Left ventricle myocardium inferior (tissue), 1 donor: Measurements from ENCODE around the gene CA14. TPM values are rescaled to one million over a fixed set of nuclear protein-coding genes. Genes with fewer than 3 reads are reported as not detected.
"Not testable (repeated sequence)": the region's sequence is repeated elsewhere in the genome, so short reads cannot be mapped to it uniquely, and the experiment has no call there.

Experiments used
- DNase-seq: peaks from one replicate; pipeline ENCODE4 v3.0.0-alpha.2; 2020
- H3K27ac ChIP-seq: fragments of 200-600 bp; replicated peaks from 2 replicates; pipeline ENCODE4 v1.8.0; 2021
- H3K27me3 ChIP-seq: fragments of 200-600 bp; 2 replicates; pipeline ENCODE4 v1.8.0; 2021; ENCODE audit warnings: low read depth
- H3K36me3 ChIP-seq: fragments of 200-600 bp; 2 replicates; pipeline ENCODE4 v1.8.0; 2021
- H3K4me1 ChIP-seq: fragments of 200-600 bp; 2 replicates; pipeline ENCODE4 v1.8.0; 2021
- H3K4me3 ChIP-seq: fragments of 200-600 bp; 2 replicates; pipeline ENCODE4 v1.8.0; 2021; ENCODE audit warnings: mild to moderate bottlenecking, moderate library complexity
- H3K9me3 ChIP-seq: fragments of 200-600 bp; replicated peaks from 2 replicates; pipeline ENCODE4 v1.8.0; 2021
- CTCF ChIP-seq: fragments of 200-600 bp; IDR thresholded peaks from 2 replicates; pipeline ENCODE4 v1.8.0; 2021; ENCODE audit warnings: antibody characterized with exemption, mild to moderate bottlenecking, borderline replicate concordance
- intact Hi-C: fragments of 100-400 bp; cut with micrococcal nuclease; formaldehyde crosslinking; loops from one replicate; pipeline ENCODE4 v1.11.0; 2022
- total RNA-seq: library from RNA; stranded (reverse); fragmentation: NEBNext Ultra II Directional; extraction: Animal tissue kit (Norgen Biotek cat#: 25700); gene quantifications from one replicate; pipeline ENCODE4 v1.2.1, GENCODE V29; 2021
- donor health status: DM: no; HTN: yes; CAD: no; lungs with severe emphysema.

The CA14 gene
- total RNA-seq, 1 donor from 2014 or later: 3.1 TPM

- H3K4me1 ChIP-seq: peaks cover 9% of the 10 kb centered on the region
- no peaks in the 10 kb centered on the region for H3K27me3 ChIP-seq
- DNase-seq: peak; percentile 95
- no peaks in the 10 kb centered on the region for H3K9me3 ChIP-seq
- peak overlapping the region; percentile 86 for H3K27ac ChIP-seq
- intact Hi-C loops: no loop called here
- no peaks in the 10 kb centered on the region for H3K36me3 ChIP-seq
- peak overlapping the region; percentile 63 for H3K4me3 ChIP-seq
- peak; percentile 39 for TF ChIP-seq CTCF
These were observed 44.1 kb upstream of the CA14 start for GRCh38 chr1:150213170-150214098.

- DNase-seq, H3K27me3 ChIP-seq, H3K9me3 ChIP-seq, H3K36me3 ChIP-seq, H3K4me1 ChIP-seq, intact Hi-C loops: not testable (repeated sequence)
- Histone ChIP-seq H3K4me3 (peak overlapping the region; percentile 63), H3K27ac (peak overlapping the region; percentile 86)
These were observed 43.3 kb upstream of the CA14 start for GRCh38 chr1:150214099-150214756.

GRCh38 chr1:150215855-150216254, 41.7 kb upstream of the CA14 start:
- intact Hi-C loops, H3K27me3 ChIP-seq, H3K4me1 ChIP-seq, H3K36me3 ChIP-seq, DNase-seq, H3K9me3 ChIP-seq, H3K4me3 ChIP-seq, H3K27ac ChIP-seq: not testable (repeated sequence)

- Histone ChIP-seq H3K36me3 (peaks cover 43% of the 10 kb centered on the region), H3K27ac (no peak overlapping the region), H3K4me1 (no peaks in the 10 kb centered on the region), H3K4me3 (no peak overlapping the region), H3K9me3 (no peaks in the 10 kb centered on the region), H3K27me3 (no peaks in the 10 kb centered on the region)
- peak; percentile 59 for TF ChIP-seq CTCF
- intact Hi-C loops: no loop called here
- DNase-seq: no peak
These were observed 36.0 kb upstream of the CA14 start for GRCh38 chr1:150221552-150221951.

- Histone ChIP-seq H3K27me3 (no peaks in the 10 kb centered on the region), H3K36me3 (peaks cover 76% of the 10 kb centered on the region)
These were observed 32.6 kb upstream of the CA14 start for GRCh38 chr1:150224983-150225382.

GRCh38 chr1:150225546-150225945, 32.0 kb upstream of the CA14 start:
- TF ChIP-seq CTCF: no peak
- intact Hi-C loops: no loop called here
- H3K36me3 ChIP-seq: peaks cover 73% of the 10 kb centered on the region
- no peaks in the 10 kb centered on the region for H3K4me1 ChIP-seq
- no peak for DNase-seq
- H3K4me3 ChIP-seq: no peak overlapping the region
- H3K9me3 ChIP-seq: no peaks in the 10 kb centered on the region
- no peaks in the 10 kb centered on the region for H3K27me3 ChIP-seq
- no peak overlapping the region for H3K27ac ChIP-seq

More at GRCh38 chr1:150224983-150225382, 32.6 kb upstream of the CA14 start:
- TF ChIP-seq CTCF: no peak
- no peak overlapping the region for H3K4me3 ChIP-seq
- H3K4me1 ChIP-seq: no peaks in the 10 kb centered on the region
- no peaks in the 10 kb centered on the region for H3K9me3 ChIP-seq
- intact Hi-C loops: no loop called here
- H3K27ac ChIP-seq: no peak overlapping the region
- no peak for DNase-seq
